HG03378 (cell line): Measurements from ENCODE around the gene CCDC74A.
"Not testable (repeated sequence)": the region's sequence is repeated elsewhere in the genome, so short reads cannot be mapped to it uniquely, and the experiment has no call there.

Source experiments
- ATAC-seq: cut with Tn5 transposase; IDR thresholded peaks from one replicate; pipeline ENCODE4 v1.9.1; 2021; ENCODE audit warnings: mild to moderate bottlenecking, moderate library complexity; ENCODE audit not compliant: unreplicated experiment

CCDC74A gene

GRCh38 chr2:131498321-131498973, 29.2 kb upstream of the CCDC74A start:
- ATAC-seq, result peak; percentile 87

GRCh38 chr2:131503587-131503986, 24.1 kb upstream of the CCDC74A start:
- ATAC-seq, result not testable (repeated sequence)

GRCh38 chr2:131504082-131504750, 23.5 kb upstream of the CCDC74A start:
- not testable (repeated sequence) for ATAC-seq

- no peak for ATAC-seq
Observed at GRCh38 chr2:131509615-131510014, 18.1 kb upstream of the CCDC74A start.

GRCh38 chr2:131511291-131511968, 16.3 kb upstream of the CCDC74A start:
- ATAC-seq, result not testable (repeated sequence)

GRCh38 chr2:131511969-131512870, 15.5 kb upstream of the CCDC74A start:
- ATAC-seq, result not testable (repeated sequence)

GRCh38 chr2:131514408-131515166, 13.1 kb upstream of the CCDC74A start:
- ATAC-seq, result peak; percentile 84

GRCh38 chr2:131515235-131515634, 12.5 kb upstream of the CCDC74A start:
- not testable (repeated sequence) for ATAC-seq

- ATAC-seq, result no peak
Observed at GRCh38 chr2:131516011-131516410, 11.7 kb upstream of the CCDC74A start.

- not testable (repeated sequence) for ATAC-seq
Observed at GRCh38 chr2:131516621-131517020, 11.1 kb upstream of the CCDC74A start.

- ATAC-seq, result no peak
Observed at GRCh38 chr2:131517106-131517831, 10.4 kb upstream of the CCDC74A start.

GRCh38 chr2:131517856-131518255, 9.8 kb upstream of the CCDC74A start:
- not testable (repeated sequence) for ATAC-seq

GRCh38 chr2:131518531-131518930, 9.2 kb upstream of the CCDC74A start:
- ATAC-seq, result not testable (repeated sequence)

- no peak for ATAC-seq
Observed at GRCh38 chr2:131519466-131519865, 8.2 kb upstream of the CCDC74A start.

GRCh38 chr2:131519871-131520470, 7.7 kb upstream of the CCDC74A start:
- not testable (repeated sequence) for ATAC-seq

- ATAC-seq, result no peak
Observed at GRCh38 chr2:131520526-131520925, 7.2 kb upstream of the CCDC74A start.

GRCh38 chr2:131521524-131521923, 6.2 kb upstream of the CCDC74A start:
- not testable (repeated sequence) for ATAC-seq

- no peak for ATAC-seq
Observed at GRCh38 chr2:131521961-131522781, 5.5 kb upstream of the CCDC74A start.
